Measurements from ENCODE around the gene SAC3D1. TPM values are rescaled to one million over a fixed set of nuclear protein-coding genes. Genes with fewer than 3 reads are reported as not detected.

SAC3D1 gene
- total and polyA plus RNA-seq, 9 of the 15 experiments (the other 6 are each of a cell fraction or from before 2014, with no cell fraction given), result 0.20 to 35.2 (median 5.8) TPM

- Histone ChIP-seq H4K20me1 (replicated peaks; ENCODE audit: control insufficient read depth, insufficient read depth, low read length) (no peaks in the 10 kb centered on the region), H3K27ac (ENCODE audit: extremely low read depth, low read depth, low read length) (peak within 1 kb of the TSS; percentile 93), H3K4me1 (replicated peaks in 1 of 2; ENCODE audit: control insufficient read depth in 2 of 2, insufficient read depth in 2 of 2, low read length in 2 of 2) (peaks cover 10 to 39% of the 10 kb centered on the region in 2 experiments; a peak in 4 of 5 replicates), H3K36me3 (ENCODE audit: control insufficient read depth, insufficient read depth, low read length) (peaks cover 22% of the 10 kb centered on the region; the same call in 2 of the 3 replicates), H3K4me2 (ENCODE audit: insufficient read depth, low read length) (peak within 1 kb of the TSS; percentile 98), H3K27me3 (ENCODE audit: control insufficient read depth in 2 of 2, insufficient read depth in 2 of 2, low read length in 2 of 2) (no peaks in the 10 kb centered on the region), H3K4me3 (peak within 1 kb of the TSS; percentile 67), H3K79me2 (ENCODE audit: control insufficient read depth, insufficient read depth, low read length) (peaks cover 25% of the 10 kb centered on the region), H2AFZ (ENCODE audit: low read depth, low read length) (peak within 1 kb of the TSS; percentile 99), H3K9ac (ENCODE audit: insufficient read depth in 1 of 2, low read depth in 2 of 2, low read length in 2 of 2) (peak within 1 kb of the TSS; percentile 91 to 97), H3K9me1 (ENCODE audit: control insufficient read depth, insufficient read depth, low read length) (peaks cover 4% of the 10 kb centered on the region), H3K9me3 (replicated peaks; ENCODE audit: control insufficient read depth, insufficient read depth, low read depth, low read length) (no peaks in the 10 kb centered on the region; the same call in 1 of the 2 replicates)
- BruUV-seq (replicated peaks), result TSS peak; percentile 71
- ChIA-PET POLR2A (interaction anchor here (0.6 to 2.3 kb wide), 17 partner anchors 11 to 454 kb away, joined by 3 to 19 read pairs (median 4); partner anchors contain the start of genes BATF2, SAC3D1, TM7SF2 and ZNHIT2), CTCF (ENCODE audit: low intra/inter-chr PET ratio) (interaction anchor here (0.6 to 2.3 kb wide), 14 partner anchors 27 to 543 kb away, joined by 3 to 18 read pairs (median 4); partner anchors contain the start of genes ATG2A, CAPN1, CDC42BPG and TM7SF2)
- in situ Hi-C loops (cut with MboI) (no loop called here), intact Hi-C loops (cut with micrococcal nuclease) (loop anchor here (1.0 to 5.0 kb wide), 6 partner anchors 27 to 167 kb away; partner anchors contain the start of genes SAC3D1, TM7SF2 and ZNHIT2)
- WGBS (ENCODE audit: insufficient coverage, low coverage, missing lambda C conversion rate), result 1% methylated on average over 31 of the region's 96 CpGs
- ATAC-seq (peak; percentile 86), DNase-seq (ENCODE audit: extremely low read depth in 1 of 4, low spot score in 3 of 4) (peak; percentile 90 to 95 (median 92)), FAIRE-seq (no peak)
- peak; percentile 55 for TF ChIP-seq KAT2B (IDR thresholded peaks at IDR 0.05; ENCODE audit: low read depth, low read length)
- 0 out of 2 replicates have a peak, but pooled peaks have one; percentile 24 for TF ChIP-seq ATF1 (CRISPR knock-in tag; IDR thresholded peaks at IDR 0.05)
- peak; percentile 93 for TF ChIP-seq ATF1 (tag; IDR thresholded peaks at IDR 0.05)
- TF ChIP-seq E2F6 (IDR thresholded peaks at IDR 0.05; ENCODE audit: borderline replicate concordance in 1 of 2, extremely low read depth in 1 of 2, insufficient read depth in 1 of 2, insufficient read length in 1 of 2, low read depth in 1 of 2, low read length in 1 of 2, poor library complexity in 1 of 2, severe bottlenecking in 1 of 2), result peak; percentile 92 to 94
- TF ChIP-seq PRDM10 (IDR thresholded peaks at IDR 0.05; ENCODE audit: partially characterized antibody), result peak; percentile 98
- peak; percentile 33; the same call in 1 of the 2 replicates for TF ChIP-seq PBX2 (CRISPR knock-in tag; IDR thresholded peaks at IDR 0.05; ENCODE audit: low read depth)
- no peak for TF ChIP-seq PBX2 (tag; conservative IDR thresholded peaks at IDR 0.05; ENCODE audit: low read depth)
- no peak for TF ChIP-seq ZNF253 (CRISPR knock-in tag; conservative IDR thresholded peaks at IDR 0.05)
- peak; percentile 65; the same call in 1 of the 2 replicates for TF ChIP-seq LEF1 (IDR thresholded peaks at IDR 0.05)
- no peak for TF ChIP-seq HSF4 (CRISPR knock-in tag; IDR thresholded peaks at IDR 0.05; ENCODE audit: borderline replicate concordance)
- peak; percentile 25; the same call in 1 of the 2 replicates for TF ChIP-seq OTX1 (CRISPR knock-in tag; IDR thresholded peaks at IDR 0.05)
- no peak for TF ChIP-seq IFI16 (CRISPR knock-in tag; IDR thresholded peaks at IDR 0.05)
- TF ChIP-seq ZNF76 (CRISPR knock-in tag; IDR thresholded peaks at IDR 0.05; ENCODE audit: borderline replicate concordance), result no peak
Observed at GRCh38 chr11:65013888-65014725, 26.9 kb upstream of the SAC3D1 start, which contains the start of gene ARL2. TSS of gene ARL2 (plus strand) at chr11:65014160. CDS start at chr11:65014208, 48 bp downstream.
